Activated CD8-positive, alpha-beta T cell treated with anti-CD3 and anti-CD28 coated beads for 36 hours (primary cell): ENCODE measurements around the gene NUDT7. TPM values are rescaled to one million over a fixed set of nuclear protein-coding genes. Genes with fewer than 3 reads are reported as not detected.

Source experiments
- ATAC-seq: fragments of 200-7000 bp; cut with Tn5 transposase; one replicate; pipeline ENCODE4 v1.10.0; 2021; ENCODE audit warnings: mild to moderate bottlenecking, moderate library complexity
- CTCF ChIA-PET: fragments of 350-600 bp; sonication (Branson Sonifier 250); formaldehyde crosslinking; loops from one replicate; lab custom pipeline; 2021; ENCODE audit warnings: antibody characterized with exemption; lab: Charles Lee
- POLR2A ChIA-PET: fragments of 350-600 bp; sonication (Branson Sonifier 250); formaldehyde crosslinking; loops from one replicate; lab custom pipeline; 2021; ENCODE audit warnings: antibody characterized with exemption; lab: Charles Lee
- DNase-seq: peaks from one replicate; pipeline ENCODE4 v3.0.0-alpha.2; 2020
- H3K27ac Mint-ChIP-seq: one replicate; pipeline ENCODE4 v1.8.0; 2021; ENCODE audit warnings: mild to moderate bottlenecking, mixed read lengths
- H3K27me3 Mint-ChIP-seq: one replicate; pipeline ENCODE4 v1.8.0; 2021; ENCODE audit warnings: mixed read lengths
- H3K36me3 Mint-ChIP-seq: one replicate; pipeline ENCODE4 v1.8.0; 2021; ENCODE audit warnings: low read depth, mixed read lengths
- H3K4me1 Mint-ChIP-seq: one replicate; pipeline ENCODE4 v1.8.0; 2021; ENCODE audit warnings: low read depth, mixed read lengths
- H3K4me3 Mint-ChIP-seq: one replicate; pipeline ENCODE4 v1.8.0; 2021; ENCODE audit warnings: mild to moderate bottlenecking, moderate library complexity, mixed read lengths
- H3K9me3 Mint-ChIP-seq: one replicate; pipeline ENCODE4 v1.8.0; 2021; ENCODE audit warnings: mixed read lengths
- CTCF ChIP-seq: fragments of 200-600 bp; IDR thresholded peaks from one replicate; pipeline ENCODE4 v1.8.0; 2022; ENCODE audit warnings: antibody characterized with exemption, mild to moderate bottlenecking
- intact Hi-C: fragments of 100-400 bp; cut with micrococcal nuclease; formaldehyde crosslinking; loops from one replicate; pipeline ENCODE4 v1.10.0; 2022
- total RNA-seq, 2 experiments: library from RNA; stranded (reverse); gene quantifications; one replicate each; pipeline ENCODE4 v1.2.3, GENCODE V29; 2021

NUDT7 gene
- total RNA-seq, 2 experiments from 2014 or later, result 6.4 to 8.0 TPM

- no peaks in the 10 kb centered on the region for H3K9me3 Mint-ChIP-seq
- H3K4me3 Mint-ChIP-seq, result no peak overlapping the region
- no peaks in the 10 kb centered on the region for H3K4me1 Mint-ChIP-seq
- ChIA-PET CTCF (interaction anchor here (0.9 kb wide), 1 partner anchor 222 kb away, joined by 3 read pairs; no protein-coding TSS in a partner anchor), POLR2A (no interaction called here)
- H3K27ac Mint-ChIP-seq, result no peak overlapping the region
- intact Hi-C loops, result loop anchor here (10.0 kb wide), 1 partner anchor 106 kb away; no protein-coding TSS in a partner anchor
- no peak for TF ChIP-seq CTCF
- DNase-seq (no peak), ATAC-seq (no peak)
- H3K27me3 Mint-ChIP-seq, result peaks cover 9% of the 10 kb centered on the region
- no peaks in the 10 kb centered on the region for H3K36me3 Mint-ChIP-seq
Measured at GRCh38 chr16:77780378-77780837, 58.1 kb downstream of the NUDT7 start.

- H3K27ac Mint-ChIP-seq, result no peak overlapping the region
- no peaks in the 10 kb centered on the region for H3K4me1 Mint-ChIP-seq
- CTCF ChIA-PET, result no interaction called here
- POLR2A ChIA-PET, result no interaction called here
- no peaks in the 10 kb centered on the region for H3K9me3 Mint-ChIP-seq
- peaks cover 11% of the 10 kb centered on the region for H3K27me3 Mint-ChIP-seq
- no peaks in the 10 kb centered on the region for H3K36me3 Mint-ChIP-seq
- intact Hi-C loops, result loop anchor here (10.0 kb wide), 1 partner anchor 106 kb away; no protein-coding TSS in a partner anchor
- TF ChIP-seq CTCF, result no peak
- ATAC-seq, result no peak
- no peak for DNase-seq
- H3K4me3 Mint-ChIP-seq, result no peak overlapping the region
Measured at GRCh38 chr16:77781091-77781490, 58.8 kb downstream of the NUDT7 start.

GRCh38 chr16:77782694-77783093 lies 60.4 kb downstream of the NUDT7 start:
- H3K27ac Mint-ChIP-seq, result no peak overlapping the region
- no peaks in the 10 kb centered on the region for H3K4me1 Mint-ChIP-seq
- DNase-seq (no peak), ATAC-seq (no peak)
- ChIA-PET POLR2A (no interaction called here), CTCF (no interaction called here)
- H3K4me3 Mint-ChIP-seq, result no peak overlapping the region
- intact Hi-C loops, result loop anchor here (10.0 kb wide), 1 partner anchor 108 kb away; no protein-coding TSS in a partner anchor
- no peaks in the 10 kb centered on the region for H3K36me3 Mint-ChIP-seq
- H3K9me3 Mint-ChIP-seq, result no peaks in the 10 kb centered on the region
- no peak for TF ChIP-seq CTCF
- peaks cover 25% of the 10 kb centered on the region for H3K27me3 Mint-ChIP-seq

GRCh38 chr16:77784441-77785372 lies 62.4 kb downstream of the NUDT7 start:
- Mint-ChIP-seq H3K4me3 (no peak overlapping the region), H3K4me1 (peaks cover 4% of the 10 kb centered on the region), H3K9me3 (no peaks in the 10 kb centered on the region), H3K27me3 (peaks cover 42% of the 10 kb centered on the region), H3K27ac (no peak overlapping the region), H3K36me3 (no peaks in the 10 kb centered on the region)
- no peak for TF ChIP-seq CTCF
- ATAC-seq, result no peak
- intact Hi-C loops, result loop anchor here (10.0 kb wide), 1 partner anchor 110 kb away; no protein-coding TSS in a partner anchor
- POLR2A ChIA-PET, result no interaction called here
- DNase-seq, result no peak
- CTCF ChIA-PET, result no interaction called here

GRCh38 chr16:77785373-77785764 lies 63.1 kb downstream of the NUDT7 start:
- CTCF ChIA-PET, result no interaction called here
- ATAC-seq (no peak), DNase-seq (no peak)
- intact Hi-C loops, result loop anchor here (10.0 kb wide), 1 partner anchor 111 kb away; no protein-coding TSS in a partner anchor
- POLR2A ChIA-PET, result no interaction called here
- TF ChIP-seq CTCF, result no peak
- Mint-ChIP-seq H3K4me3 (no peak overlapping the region), H3K4me1 (peaks cover 4% of the 10 kb centered on the region), H3K9me3 (no peaks in the 10 kb centered on the region), H3K27ac (no peak overlapping the region), H3K36me3 (no peaks in the 10 kb centered on the region), H3K27me3 (peaks cover 48% of the 10 kb centered on the region)
